Central memory CD8-positive, alpha-beta T cell (primary cell): Measurements from ENCODE around the gene EHD1.
A peak's percentile ranks its signal among the peaks of the same experiment; 100 is the strongest.

Experiments
- ATAC-seq: fragments of 150-1000 bp; cut with Tn5 transposase; replicated peaks from 2 replicates; pipeline ENCODE4 v1.10.0; 2022; ENCODE audit warnings: mild to moderate bottlenecking, moderate FRiP score, moderate number of reproducible peaks; ENCODE audit not compliant: poor library complexity, severe bottlenecking; ENCODE audit errors: extremely low read depth
- DNase-seq, 2 donors: peaks; one replicate each; pipeline ENCODE4 v3.0.0; 2021; ENCODE audit warnings: low spot score in 2 of 2
- H3K27ac Mint-ChIP-seq: one replicate; pipeline ENCODE4 v1.8.0; 2022; ENCODE audit warnings: low read depth, mild to moderate bottlenecking, moderate library complexity, mixed read lengths
- H3K27me3 Mint-ChIP-seq: one replicate; pipeline ENCODE4 v1.8.0; 2022; ENCODE audit warnings: mixed read lengths
- H3K36me3 Mint-ChIP-seq: one replicate; pipeline ENCODE4 v1.8.0; 2022; ENCODE audit warnings: mild to moderate bottlenecking, moderate library complexity, mixed read lengths; ENCODE audit not compliant: insufficient read depth
- H3K4me1 Mint-ChIP-seq: one replicate; pipeline ENCODE4 v1.8.0; 2022; ENCODE audit warnings: mixed read lengths
- H3K4me3 Mint-ChIP-seq: one replicate; pipeline ENCODE4 v1.8.0; 2022; ENCODE audit warnings: mild to moderate bottlenecking, moderate library complexity, mixed read lengths
- H3K9me3 Mint-ChIP-seq: one replicate; pipeline ENCODE4 v1.8.0; 2022; ENCODE audit warnings: mixed read lengths

Gene EHD1

DNA sequence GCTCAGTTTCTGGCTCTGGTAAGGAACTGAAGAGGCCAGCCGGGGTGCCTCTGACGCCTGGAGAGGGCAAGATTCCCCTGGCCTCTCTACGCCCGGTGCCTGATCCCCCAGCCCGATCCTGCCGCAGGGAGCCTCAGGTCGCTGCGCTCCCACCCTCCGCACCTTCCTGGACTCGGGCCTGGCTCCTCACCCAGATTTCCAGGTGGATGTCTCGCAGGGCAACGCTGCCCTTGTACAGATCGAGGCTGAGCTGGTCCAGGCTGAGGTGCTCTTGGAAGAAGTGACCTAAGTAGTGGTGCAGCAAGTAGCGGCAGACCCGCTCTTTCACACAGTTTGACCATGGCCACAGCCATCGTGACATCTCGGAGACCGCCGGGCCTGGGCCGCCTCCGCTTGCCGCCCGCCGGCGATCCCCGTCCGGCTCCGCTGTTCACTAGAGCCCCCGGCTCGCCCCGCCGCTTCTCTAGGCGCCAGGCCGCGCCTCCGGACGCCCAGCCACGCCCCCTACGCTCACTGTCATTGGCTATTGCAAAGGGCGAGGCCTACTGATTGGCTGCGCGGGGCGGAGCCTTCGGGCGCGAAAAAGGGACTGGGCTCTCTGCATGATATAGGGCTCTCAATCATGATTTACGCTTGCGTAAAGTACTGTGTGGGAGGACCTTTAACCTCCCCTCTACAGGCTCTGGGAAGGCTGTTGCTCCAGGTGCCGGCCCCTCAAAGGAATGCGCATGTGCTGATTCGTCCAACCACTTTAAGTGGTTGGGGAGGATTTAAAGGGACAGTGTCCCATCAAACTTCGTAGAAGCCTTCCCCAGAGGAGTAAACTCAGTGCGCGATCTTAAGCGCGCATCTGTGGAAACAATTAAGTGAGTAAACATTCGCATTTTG is 38.6 kb upstream of the EHD1 start, which contains the start of gene ATG2A:
TSS of gene ATG2A (minus strand) at position 435 of the 888 bp plus-strand sequence. CDS start at position 361, 74 bp downstream.
- H3K9me3 Mint-ChIP-seq: no peaks in the 10 kb centered on the region
- peak; percentile 98 to 99 for DNase-seq
- H3K36me3 Mint-ChIP-seq: peaks cover 28% of the 10 kb centered on the region
- H3K27me3 Mint-ChIP-seq: no peaks in the 10 kb centered on the region
- H3K27ac Mint-ChIP-seq: peak within 1 kb of the TSS; percentile 93
- H3K4me1 Mint-ChIP-seq: peaks cover 23% of the 10 kb centered on the region
- ATAC-seq: peak; percentile 94
- peak within 1 kb of the TSS; percentile 91 for H3K4me3 Mint-ChIP-seq

DNA sequence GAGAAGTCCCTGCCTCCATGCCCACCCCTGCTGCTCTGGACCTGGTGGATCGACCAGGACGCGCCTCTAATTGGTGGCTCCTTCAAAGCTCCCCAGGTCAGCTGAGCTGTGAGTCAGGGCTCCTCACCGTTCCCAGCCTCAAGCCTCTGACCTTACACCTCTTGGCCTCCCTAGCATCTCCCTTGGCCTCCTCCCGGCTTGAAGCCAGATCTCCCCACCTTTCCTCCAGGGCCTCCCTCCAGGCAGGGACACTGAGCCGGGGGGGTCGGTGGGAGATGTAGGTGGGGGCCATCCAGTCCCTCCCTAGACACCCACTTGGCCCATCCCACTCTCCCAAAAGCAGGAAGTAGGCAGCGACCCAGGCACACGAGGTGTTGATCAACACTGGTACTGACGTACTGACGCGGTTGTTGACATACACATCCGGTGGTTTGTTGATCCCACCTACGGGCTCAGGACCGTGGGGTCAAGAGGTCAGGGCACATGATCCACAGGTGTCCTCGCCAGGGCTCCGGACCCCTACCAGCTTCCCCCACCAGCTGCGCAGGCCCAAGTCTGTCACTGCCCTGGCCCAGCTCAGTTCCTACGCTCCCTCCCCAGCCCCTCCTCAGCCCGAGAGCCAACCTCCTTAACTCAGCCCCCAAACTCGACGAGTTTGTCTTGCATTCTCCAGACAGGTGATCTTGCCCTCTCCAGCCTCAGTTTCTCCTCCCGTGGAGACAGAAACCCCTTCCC is 37.8 kb upstream of the EHD1 start:
- peaks cover 29% of the 10 kb centered on the region for H3K4me1 Mint-ChIP-seq
- peak overlapping the region; percentile 93 for H3K27ac Mint-ChIP-seq
- no peaks in the 10 kb centered on the region for H3K27me3 Mint-ChIP-seq
- DNase-seq: peak; percentile 44 to 62
- peak; percentile 41 for ATAC-seq
- H3K36me3 Mint-ChIP-seq: peaks cover 35% of the 10 kb centered on the region
- H3K9me3 Mint-ChIP-seq: no peaks in the 10 kb centered on the region
- peak overlapping the region; percentile 91 for H3K4me3 Mint-ChIP-seq

- Mint-ChIP-seq H3K4me3 (peak overlapping the region; percentile 91), H3K4me1 (peaks cover 29% of the 10 kb centered on the region), H3K9me3 (no peaks in the 10 kb centered on the region), H3K27ac (peak overlapping the region; percentile 93), H3K27me3 (no peaks in the 10 kb centered on the region), H3K36me3 (peaks cover 40% of the 10 kb centered on the region)
- ATAC-seq (no peak), DNase-seq (no peak)
Measured at GRCh38 chr11:64915376-64915887, 37.0 kb upstream of the EHD1 start.

DNA sequence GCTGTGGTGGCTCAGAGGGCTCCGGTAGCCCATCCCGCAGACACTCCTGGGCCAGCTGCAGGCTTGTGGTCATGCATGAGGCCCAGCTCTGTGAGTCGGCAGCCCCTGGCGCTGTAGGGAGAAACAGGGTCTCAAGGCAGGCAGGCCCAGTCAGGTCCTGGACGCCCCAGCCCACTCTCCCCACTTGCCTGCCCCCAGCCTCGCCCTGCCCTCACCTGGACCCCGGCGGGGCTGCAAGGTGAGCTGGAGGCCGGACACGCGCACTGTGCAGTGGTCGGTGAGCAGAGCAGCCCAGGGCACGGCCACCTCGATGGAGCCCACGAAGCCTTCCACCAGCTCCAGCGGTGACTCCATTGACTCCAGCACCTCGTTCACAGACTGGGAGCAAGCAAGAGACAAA is 35.7 kb upstream of the EHD1 start:
- Mint-ChIP-seq H3K4me1 (peaks cover 29% of the 10 kb centered on the region), H3K27me3 (no peaks in the 10 kb centered on the region), H3K27ac (peak overlapping the region; percentile 25), H3K4me3 (peak overlapping the region; percentile 32), H3K36me3 (peaks cover 47% of the 10 kb centered on the region), H3K9me3 (no peaks in the 10 kb centered on the region)
- ATAC-seq (no peak), DNase-seq (no peak)

GRCh38 chr11:64913171-64913727 is 34.8 kb upstream of the EHD1 start:
- H3K4me3 Mint-ChIP-seq: peak overlapping the region; percentile 25
- no peak for ATAC-seq
- DNase-seq: no peak
- H3K27me3 Mint-ChIP-seq: no peaks in the 10 kb centered on the region
- peaks cover 51% of the 10 kb centered on the region for H3K36me3 Mint-ChIP-seq
- no peaks in the 10 kb centered on the region for H3K9me3 Mint-ChIP-seq
- H3K4me1 Mint-ChIP-seq: peaks cover 29% of the 10 kb centered on the region
- no peak overlapping the region for H3K27ac Mint-ChIP-seq

- Mint-ChIP-seq H3K27me3 (no peaks in the 10 kb centered on the region), H3K9me3 (no peaks in the 10 kb centered on the region), H3K4me1 (peaks cover 19% of the 10 kb centered on the region), H3K27ac (no peak overlapping the region), H3K36me3 (peaks cover 50% of the 10 kb centered on the region), H3K4me3 (no peak overlapping the region)
- ATAC-seq: no peak
- DNase-seq: no peak
Measured at GRCh38 chr11:64911689-64912088, 33.3 kb upstream of the EHD1 start.

GRCh38 chr11:64911142-64911541 is 32.7 kb upstream of the EHD1 start:
- Mint-ChIP-seq H3K27me3 (no peaks in the 10 kb centered on the region), H3K36me3 (peaks cover 45% of the 10 kb centered on the region), H3K27ac (no peak overlapping the region), H3K4me1 (peaks cover 14% of the 10 kb centered on the region), H3K9me3 (no peaks in the 10 kb centered on the region), H3K4me3 (no peak overlapping the region)
- no peak for ATAC-seq
- no peak for DNase-seq

GRCh38 chr11:64910451-64911093 is 32.2 kb upstream of the EHD1 start:
- DNase-seq (no peak), ATAC-seq (no peak)
- H3K27ac Mint-ChIP-seq: no peak overlapping the region
- peaks cover 8% of the 10 kb centered on the region for H3K4me1 Mint-ChIP-seq
- H3K27me3 Mint-ChIP-seq: no peaks in the 10 kb centered on the region
- no peak overlapping the region for H3K4me3 Mint-ChIP-seq
- no peaks in the 10 kb centered on the region for H3K9me3 Mint-ChIP-seq
- H3K36me3 Mint-ChIP-seq: peaks cover 45% of the 10 kb centered on the region

GRCh38 chr11:64909653-64910343 is 31.4 kb upstream of the EHD1 start:
- Mint-ChIP-seq H3K36me3 (peaks cover 52% of the 10 kb centered on the region), H3K4me1 (peaks cover 5% of the 10 kb centered on the region), H3K9me3 (no peaks in the 10 kb centered on the region), H3K27me3 (no peaks in the 10 kb centered on the region), H3K4me3 (no peak overlapping the region), H3K27ac (no peak overlapping the region)
- DNase-seq: no peak
- ATAC-seq: no peak

GRCh38 chr11:64908766-64909165 is 30.3 kb upstream of the EHD1 start:
- Mint-ChIP-seq H3K4me1 (peaks cover 5% of the 10 kb centered on the region), H3K4me3 (no peak overlapping the region), H3K36me3 (peaks cover 58% of the 10 kb centered on the region), H3K27me3 (no peaks in the 10 kb centered on the region), H3K27ac (peak overlapping the region; percentile 44), H3K9me3 (no peaks in the 10 kb centered on the region)
- ATAC-seq (no peak), DNase-seq (no peak)

DNA sequence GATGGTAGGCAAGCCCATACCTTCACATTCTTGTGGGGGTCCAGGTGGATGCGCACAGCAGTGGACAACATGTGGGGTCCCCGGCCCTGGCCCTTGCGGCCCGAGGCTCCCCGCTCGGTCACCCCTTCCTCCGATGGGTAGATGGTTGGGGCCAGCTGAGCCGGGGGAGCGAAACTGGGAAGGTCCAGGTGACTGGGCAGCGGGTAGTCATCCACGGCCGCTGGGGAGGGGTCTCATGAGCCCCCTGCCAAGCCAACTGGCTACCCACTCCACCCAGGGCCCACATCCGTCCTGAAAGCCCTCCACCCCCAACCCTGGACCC is 27.9 kb upstream of the EHD1 start:
- ATAC-seq (no peak), DNase-seq (no peak)
- no peaks in the 10 kb centered on the region for H3K27me3 Mint-ChIP-seq
- H3K9me3 Mint-ChIP-seq: no peaks in the 10 kb centered on the region
- H3K4me3 Mint-ChIP-seq: no peak overlapping the region
- H3K36me3 Mint-ChIP-seq: peaks cover 53% of the 10 kb centered on the region
- peaks cover 6% of the 10 kb centered on the region for H3K4me1 Mint-ChIP-seq
- no peak overlapping the region for H3K27ac Mint-ChIP-seq
